NB4 (cell line): ENCODE data around the gene ANKS1B.

Source experiments
- CTCF ChIP-seq: IDR thresholded peaks from one replicate; pipeline ENCODE4 v1.5.1; 2012; ENCODE audit warnings: low read depth, low read length
- MAX ChIP-seq: IDR thresholded peaks from 2 replicates; pipeline ENCODE4 v1.6.1; 2011; ENCODE audit warnings: low read depth, low read length
- MYC ChIP-seq: IDR thresholded peaks from 2 replicates; pipeline ENCODE4 v1.6.1; 2011; ENCODE audit warnings: low read depth, low read length
- POLR2A ChIP-seq: IDR thresholded peaks from 2 replicates; pipeline ENCODE4 v1.6.1; 2011; ENCODE audit warnings: mild to moderate bottlenecking; ENCODE audit not compliant: insufficient read length; ENCODE audit errors: extremely low read depth

- TF ChIP-seq POLR2A = no peak
- TF ChIP-seq CTCF = no peak
- no peak for TF ChIP-seq MAX
- no peak for TF ChIP-seq MYC
Observed at GRCh38 chr12:99495799-99496198, 488.9 kb downstream of the ANKS1B start.
